Measurements from ENCODE around the gene KIAA1143.

The KIAA1143 gene

GRCh38 chr3:44761424-44762169 lies at the start of gene KIAA1143, which contains the start of gene KIF15 (continued):
- TF ChIP-seq GLIS1 (tag by site-specific recombination; IDR thresholded peaks at IDR 0.05) (peak; percentile 31; the same call in 1 of the 2 replicates), ZNF610 (tag by site-specific recombination; IDR thresholded peaks at IDR 0.05; ENCODE audit: borderline replicate concordance) (no peak), ZNF747 (tag by site-specific recombination; IDR thresholded peaks at IDR 0.05) (no peak), ZNF394 (tag by site-specific recombination; IDR thresholded peaks at IDR 0.05; ENCODE audit: borderline replicate concordance) (peak; percentile 68; the same call in 1 of the 2 replicates), ZNF449 (tag by site-specific recombination; IDR thresholded peaks at IDR 0.05) (no peak), ZNF324 (tag by site-specific recombination; IDR thresholded peaks at IDR 0.05) (peak; percentile 93), ZNF488 (tag by site-specific recombination; IDR thresholded peaks at IDR 0.05) (no peak), YY1 (tag by site-specific recombination; IDR thresholded peaks at IDR 0.05) (peak; percentile 99), OSR2 (tag by site-specific recombination; IDR thresholded peaks at IDR 0.05) (no peak), KLF16 (tag by site-specific recombination; IDR thresholded peaks at IDR 0.05) (peak; percentile 92), ZNF548 (tag by site-specific recombination; IDR thresholded peaks at IDR 0.05) (no peak), ZNF416 (tag by site-specific recombination; IDR thresholded peaks at IDR 0.05) (no peak), ZNF350 (tag by site-specific recombination; IDR thresholded peaks at IDR 0.05) (no peak), PRDM4 (tag by site-specific recombination; IDR thresholded peaks at IDR 0.05) (no peak), REST (tag by site-specific recombination; IDR thresholded peaks at IDR 0.05) (peak; percentile 38; the same call in 1 of the 2 replicates), ZNF341 (tag by site-specific recombination; IDR thresholded peaks at IDR 0.05; ENCODE audit: low read depth) (peak; percentile 67), ZNF639 (tag by site-specific recombination; IDR thresholded peaks at IDR 0.05) (peak; percentile 93), ZEB2 (tag by site-specific recombination; IDR thresholded peaks at IDR 0.05) (peak; percentile 89), MZF1 (tag by site-specific recombination; IDR thresholded peaks at IDR 0.05; ENCODE audit: borderline replicate concordance) (peak; percentile 15; the same call in 1 of the 2 replicates), ZBTB21 (tag by site-specific recombination; IDR thresholded peaks at IDR 0.05) (peak; percentile 94), SALL2 (tag by site-specific recombination; IDR thresholded peaks at IDR 0.05; ENCODE audit: borderline replicate concordance) (no peak), ZBTB26 (tag by site-specific recombination; optimal IDR thresholded peaks at IDR 0.05) (peak; percentile 72), ZBTB8A (tag by site-specific recombination; IDR thresholded peaks at IDR 0.05) (peak; percentile 71), ZNF791 (tag by site-specific recombination; IDR thresholded peaks at IDR 0.05) (no peak), MEIS1 (CRISPR knock-in tag; IDR thresholded peaks at IDR 0.05; ENCODE audit: borderline replicate concordance) (no peak), ZNF777 (tag by site-specific recombination; IDR thresholded peaks at IDR 0.05; ENCODE audit: borderline replicate concordance) (no peak), ZNF529 (tag by site-specific recombination; IDR thresholded peaks at IDR 0.05; ENCODE audit: insufficient replicate concordance) (no peak)

All from HEK293 (cell line).